ENCODE data around the gene SYTL2. TPM values are rescaled to one million over a fixed set of nuclear protein-coding genes. Genes with fewer than 3 reads are reported as not detected.

The SYTL2 gene
- total and polyA plus RNA-seq, 2 experiments from 2014 or later: 3.4 to 7.2 TPM

DNA sequence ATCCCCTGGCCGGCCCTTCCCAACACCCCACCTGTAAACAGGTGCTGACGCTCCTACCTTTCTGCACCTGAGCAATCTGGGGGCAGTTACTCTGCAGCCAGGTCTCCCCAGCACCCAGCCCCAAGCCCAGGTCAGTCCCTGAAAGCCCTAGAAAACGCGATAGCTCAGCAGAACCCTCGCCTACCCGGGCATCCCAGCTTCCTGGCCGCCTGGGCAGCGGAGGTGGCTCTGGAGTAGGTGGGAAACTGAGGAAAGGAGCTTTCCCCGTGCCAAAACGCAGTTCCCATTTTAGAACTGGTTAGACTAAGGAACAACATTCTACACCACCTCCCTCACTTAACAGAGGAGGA is 445 bp downstream of the SYTL2 start:
- Mint-ChIP-seq H3K9me3 (no peaks in the 10 kb centered on the region), H3K27ac (no peak overlapping the region), H3K36me3 (ENCODE audit: low read depth) (no peaks in the 10 kb centered on the region), H3K4me1 (peaks cover 12% of the 10 kb centered on the region), H3K4me3 (peak overlapping the region; percentile 83), H3K27me3 (ENCODE audit: insufficient read depth, low read depth, poor library complexity) (peaks cover 24% of the 10 kb centered on the region)
- Histone ChIP-seq H3K4me1 (ENCODE audit: insufficient read depth) (peaks cover 9% of the 10 kb centered on the region), H2AFZ (peak overlapping the region; percentile 100), H3K27me3 (ENCODE audit: insufficient read depth) (peaks cover 39% of the 10 kb centered on the region), H3K27ac (ENCODE audit: low read depth) (no peak overlapping the region), H3K36me3 (ENCODE audit: insufficient read depth) (no peaks in the 10 kb centered on the region), H3K4me3 (peak overlapping the region; percentile 87), H3F3A (replicated peaks; ENCODE audit: low read depth) (0 out of 2 replicates have a peak, but pooled peaks cover 4% of the 10 kb centered on the region), H3K9me2 (ENCODE audit: insufficient read depth) (no peaks in the 10 kb centered on the region), H3K4me2 (peak overlapping the region; percentile 92), H3K79me2 (replicated peaks; ENCODE audit: insufficient read depth) (no peaks in the 10 kb centered on the region), H4K20me1 (replicated peaks; ENCODE audit: insufficient read depth) (no peaks in the 10 kb centered on the region)
- ATAC-seq (peak; percentile 41), DNase-seq (ENCODE audit: low spot score) (peak; percentile 56)
- TF ChIP-seq, protein P1, sequence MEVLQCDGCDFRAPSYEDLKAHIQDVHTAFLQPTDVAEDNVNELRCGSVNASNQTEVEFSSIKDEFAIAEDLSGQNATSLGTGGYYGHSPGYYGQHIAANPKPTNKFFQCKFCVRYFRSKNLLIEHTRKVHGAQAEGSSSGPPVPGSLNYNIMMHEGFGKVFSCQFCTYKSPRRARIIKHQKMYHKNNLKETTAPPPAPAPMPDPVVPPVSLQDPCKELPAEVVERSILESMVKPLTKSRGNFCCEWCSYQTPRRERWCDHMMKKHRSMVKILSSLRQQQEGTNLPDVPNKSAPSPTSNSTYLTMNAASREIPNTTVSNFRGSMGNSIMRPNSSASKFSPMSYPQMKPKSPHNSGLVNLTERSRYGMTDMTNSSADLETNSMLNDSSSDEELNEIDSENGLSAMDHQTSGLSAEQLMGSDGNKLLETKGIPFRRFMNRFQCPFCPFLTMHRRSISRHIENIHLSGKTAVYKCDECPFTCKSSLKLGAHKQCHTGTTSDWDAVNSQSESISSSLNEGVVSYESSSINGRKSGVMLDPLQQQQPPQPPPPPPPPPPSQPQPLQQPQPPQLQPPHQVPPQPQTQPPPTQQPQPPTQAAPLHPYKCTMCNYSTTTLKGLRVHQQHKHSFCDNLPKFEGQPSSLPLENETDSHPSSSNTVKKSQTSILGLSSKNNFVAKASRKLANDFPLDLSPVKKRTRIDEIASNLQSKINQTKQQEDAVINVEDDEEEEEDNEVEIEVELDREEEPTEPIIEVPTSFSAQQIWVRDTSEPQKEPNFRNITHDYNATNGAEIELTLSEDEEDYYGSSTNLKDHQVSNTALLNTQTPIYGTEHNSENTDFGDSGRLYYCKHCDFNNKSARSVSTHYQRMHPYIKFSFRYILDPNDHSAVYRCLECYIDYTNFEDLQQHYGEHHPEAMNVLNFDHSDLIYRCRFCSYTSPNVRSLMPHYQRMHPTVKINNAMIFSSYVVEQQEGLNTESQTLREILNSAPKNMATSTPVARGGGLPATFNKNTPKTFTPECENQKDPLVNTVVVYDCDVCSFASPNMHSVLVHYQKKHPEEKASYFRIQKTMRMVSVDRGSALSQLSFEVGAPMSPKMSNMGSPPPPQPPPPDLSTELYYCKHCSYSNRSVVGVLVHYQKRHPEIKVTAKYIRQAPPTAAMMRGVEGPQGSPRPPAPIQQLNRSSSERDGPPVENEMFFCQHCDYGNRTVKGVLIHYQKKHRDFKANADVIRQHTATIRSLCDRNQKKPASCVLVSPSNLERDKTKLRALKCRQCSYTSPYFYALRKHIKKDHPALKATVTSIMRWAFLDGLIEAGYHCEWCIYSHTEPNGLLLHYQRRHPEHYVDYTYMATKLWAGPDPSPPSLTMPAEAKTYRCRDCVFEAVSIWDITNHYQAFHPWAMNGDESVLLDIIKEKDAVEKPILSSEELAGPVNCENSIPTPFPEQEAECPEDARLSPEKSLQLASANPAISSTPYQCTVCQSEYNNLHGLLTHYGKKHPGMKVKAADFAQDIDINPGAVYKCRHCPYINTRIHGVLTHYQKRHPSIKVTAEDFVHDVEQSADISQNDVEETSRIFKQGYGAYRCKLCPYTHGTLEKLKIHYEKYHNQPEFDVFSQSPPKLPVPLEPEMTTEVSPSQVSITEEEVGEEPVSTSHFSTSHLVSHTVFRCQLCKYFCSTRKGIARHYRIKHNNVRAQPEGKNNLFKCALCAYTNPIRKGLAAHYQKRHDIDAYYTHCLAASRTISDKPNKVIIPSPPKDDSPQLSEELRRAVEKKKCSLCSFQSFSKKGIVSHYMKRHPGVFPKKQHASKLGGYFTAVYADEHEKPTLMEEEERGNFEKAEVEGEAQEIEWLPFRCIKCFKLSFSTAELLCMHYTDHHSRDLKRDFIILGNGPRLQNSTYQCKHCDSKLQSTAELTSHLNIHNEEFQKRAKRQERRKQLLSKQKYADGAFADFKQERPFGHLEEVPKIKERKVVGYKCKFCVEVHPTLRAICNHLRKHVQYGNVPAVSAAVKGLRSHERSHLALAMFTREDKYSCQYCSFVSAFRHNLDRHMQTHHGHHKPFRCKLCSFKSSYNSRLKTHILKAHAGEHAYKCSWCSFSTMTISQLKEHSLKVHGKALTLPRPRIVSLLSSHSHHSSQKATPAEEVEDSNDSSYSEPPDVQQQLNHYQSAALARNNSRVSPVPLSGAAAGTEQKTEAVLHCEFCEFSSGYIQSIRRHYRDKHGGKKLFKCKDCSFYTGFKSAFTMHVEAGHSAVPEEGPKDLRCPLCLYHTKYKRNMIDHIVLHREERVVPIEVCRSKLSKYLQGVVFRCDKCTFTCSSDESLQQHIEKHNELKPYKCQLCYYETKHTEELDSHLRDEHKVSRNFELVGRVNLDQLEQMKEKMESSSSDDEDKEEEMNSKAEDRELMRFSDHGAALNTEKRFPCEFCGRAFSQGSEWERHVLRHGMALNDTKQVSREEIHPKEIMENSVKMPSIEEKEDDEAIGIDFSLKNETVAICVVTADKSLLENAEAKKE (CRISPR knock-in tag; IDR thresholded peaks at IDR 0.05): no peak
- TF ChIP-seq NANOG (IDR thresholded peaks at IDR 0.05; ENCODE audit: borderline replicate concordance) (no peak), CREB1 (CRISPR knock-in tag; IDR thresholded peaks at IDR 0.05; ENCODE audit: low read depth) (no peak), POLR2AphosphoS5 (IDR thresholded peaks at IDR 0.05; ENCODE audit: low read depth) (no peak), EZH2 (IDR thresholded peaks at IDR 0.05; ENCODE audit: low read depth, unreplicated experiment) (no peak), ZNF114 (CRISPR knock-in tag; IDR thresholded peaks at IDR 0.05) (no peak), EZH2phosphoT487 (IDR thresholded peaks at IDR 0.05; ENCODE audit: unreplicated experiment) (no peak), ZNF331 (CRISPR knock-in tag; IDR thresholded peaks at IDR 0.05; ENCODE audit: low read depth) (no peak), JUNB (IDR thresholded peaks at IDR 0.05; ENCODE audit: unreplicated experiment) (no peak), STAT1 (IDR thresholded peaks at IDR 0.05; ENCODE audit: unreplicated experiment) (no peak)
- TF ChIP-seq, protein P2, sequence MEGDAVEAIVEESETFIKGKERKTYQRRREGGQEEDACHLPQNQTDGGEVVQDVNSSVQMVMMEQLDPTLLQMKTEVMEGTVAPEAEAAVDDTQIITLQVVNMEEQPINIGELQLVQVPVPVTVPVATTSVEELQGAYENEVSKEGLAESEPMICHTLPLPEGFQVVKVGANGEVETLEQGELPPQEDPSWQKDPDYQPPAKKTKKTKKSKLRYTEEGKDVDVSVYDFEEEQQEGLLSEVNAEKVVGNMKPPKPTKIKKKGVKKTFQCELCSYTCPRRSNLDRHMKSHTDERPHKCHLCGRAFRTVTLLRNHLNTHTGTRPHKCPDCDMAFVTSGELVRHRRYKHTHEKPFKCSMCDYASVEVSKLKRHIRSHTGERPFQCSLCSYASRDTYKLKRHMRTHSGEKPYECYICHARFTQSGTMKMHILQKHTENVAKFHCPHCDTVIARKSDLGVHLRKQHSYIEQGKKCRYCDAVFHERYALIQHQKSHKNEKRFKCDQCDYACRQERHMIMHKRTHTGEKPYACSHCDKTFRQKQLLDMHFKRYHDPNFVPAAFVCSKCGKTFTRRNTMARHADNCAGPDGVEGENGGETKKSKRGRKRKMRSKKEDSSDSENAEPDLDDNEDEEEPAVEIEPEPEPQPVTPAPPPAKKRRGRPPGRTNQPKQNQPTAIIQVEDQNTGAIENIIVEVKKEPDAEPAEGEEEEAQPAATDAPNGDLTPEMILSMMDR (conservative IDR thresholded peaks at IDR 0.05; ENCODE audit: low read depth in 2 of 2): no peak
- TF ChIP-seq, protein P3, sequence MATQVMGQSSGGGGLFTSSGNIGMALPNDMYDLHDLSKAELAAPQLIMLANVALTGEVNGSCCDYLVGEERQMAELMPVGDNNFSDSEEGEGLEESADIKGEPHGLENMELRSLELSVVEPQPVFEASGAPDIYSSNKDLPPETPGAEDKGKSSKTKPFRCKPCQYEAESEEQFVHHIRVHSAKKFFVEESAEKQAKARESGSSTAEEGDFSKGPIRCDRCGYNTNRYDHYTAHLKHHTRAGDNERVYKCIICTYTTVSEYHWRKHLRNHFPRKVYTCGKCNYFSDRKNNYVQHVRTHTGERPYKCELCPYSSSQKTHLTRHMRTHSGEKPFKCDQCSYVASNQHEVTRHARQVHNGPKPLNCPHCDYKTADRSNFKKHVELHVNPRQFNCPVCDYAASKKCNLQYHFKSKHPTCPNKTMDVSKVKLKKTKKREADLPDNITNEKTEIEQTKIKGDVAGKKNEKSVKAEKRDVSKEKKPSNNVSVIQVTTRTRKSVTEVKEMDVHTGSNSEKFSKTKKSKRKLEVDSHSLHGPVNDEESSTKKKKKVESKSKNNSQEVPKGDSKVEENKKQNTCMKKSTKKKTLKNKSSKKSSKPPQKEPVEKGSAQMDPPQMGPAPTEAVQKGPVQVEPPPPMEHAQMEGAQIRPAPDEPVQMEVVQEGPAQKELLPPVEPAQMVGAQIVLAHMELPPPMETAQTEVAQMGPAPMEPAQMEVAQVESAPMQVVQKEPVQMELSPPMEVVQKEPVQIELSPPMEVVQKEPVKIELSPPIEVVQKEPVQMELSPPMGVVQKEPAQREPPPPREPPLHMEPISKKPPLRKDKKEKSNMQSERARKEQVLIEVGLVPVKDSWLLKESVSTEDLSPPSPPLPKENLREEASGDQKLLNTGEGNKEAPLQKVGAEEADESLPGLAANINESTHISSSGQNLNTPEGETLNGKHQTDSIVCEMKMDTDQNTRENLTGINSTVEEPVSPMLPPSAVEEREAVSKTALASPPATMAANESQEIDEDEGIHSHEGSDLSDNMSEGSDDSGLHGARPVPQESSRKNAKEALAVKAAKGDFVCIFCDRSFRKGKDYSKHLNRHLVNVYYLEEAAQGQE (IDR thresholded peaks at IDR 0.05; ENCODE audit: unreplicated experiment): no peak
- TF ChIP-seq, protein P4, sequence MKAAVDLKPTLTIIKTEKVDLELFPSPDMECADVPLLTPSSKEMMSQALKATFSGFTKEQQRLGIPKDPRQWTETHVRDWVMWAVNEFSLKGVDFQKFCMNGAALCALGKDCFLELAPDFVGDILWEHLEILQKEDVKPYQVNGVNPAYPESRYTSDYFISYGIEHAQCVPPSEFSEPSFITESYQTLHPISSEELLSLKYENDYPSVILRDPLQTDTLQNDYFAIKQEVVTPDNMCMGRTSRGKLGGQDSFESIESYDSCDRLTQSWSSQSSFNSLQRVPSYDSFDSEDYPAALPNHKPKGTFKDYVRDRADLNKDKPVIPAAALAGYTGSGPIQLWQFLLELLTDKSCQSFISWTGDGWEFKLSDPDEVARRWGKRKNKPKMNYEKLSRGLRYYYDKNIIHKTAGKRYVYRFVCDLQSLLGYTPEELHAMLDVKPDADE (IDR thresholded peaks at IDR 0.05): no peak

Data from GM23338 (cell line).